HPDE6-E6E7 (cell line): Measurements from ENCODE around the gene TRAPPC11.
A peak's percentile ranks its signal among the peaks of the same experiment; 100 is the strongest.
"Not testable (repeated sequence)": the region's sequence is repeated elsewhere in the genome, so short reads cannot be mapped to it uniquely, and the experiment has no call there.

Experiments used
- DNase-seq: peaks from one replicate; pipeline ENCODE4 v3.0.0; 2011; ENCODE audit warnings: missing footprints; ENCODE audit errors: extremely low spot score

Gene TRAPPC11

DNA sequence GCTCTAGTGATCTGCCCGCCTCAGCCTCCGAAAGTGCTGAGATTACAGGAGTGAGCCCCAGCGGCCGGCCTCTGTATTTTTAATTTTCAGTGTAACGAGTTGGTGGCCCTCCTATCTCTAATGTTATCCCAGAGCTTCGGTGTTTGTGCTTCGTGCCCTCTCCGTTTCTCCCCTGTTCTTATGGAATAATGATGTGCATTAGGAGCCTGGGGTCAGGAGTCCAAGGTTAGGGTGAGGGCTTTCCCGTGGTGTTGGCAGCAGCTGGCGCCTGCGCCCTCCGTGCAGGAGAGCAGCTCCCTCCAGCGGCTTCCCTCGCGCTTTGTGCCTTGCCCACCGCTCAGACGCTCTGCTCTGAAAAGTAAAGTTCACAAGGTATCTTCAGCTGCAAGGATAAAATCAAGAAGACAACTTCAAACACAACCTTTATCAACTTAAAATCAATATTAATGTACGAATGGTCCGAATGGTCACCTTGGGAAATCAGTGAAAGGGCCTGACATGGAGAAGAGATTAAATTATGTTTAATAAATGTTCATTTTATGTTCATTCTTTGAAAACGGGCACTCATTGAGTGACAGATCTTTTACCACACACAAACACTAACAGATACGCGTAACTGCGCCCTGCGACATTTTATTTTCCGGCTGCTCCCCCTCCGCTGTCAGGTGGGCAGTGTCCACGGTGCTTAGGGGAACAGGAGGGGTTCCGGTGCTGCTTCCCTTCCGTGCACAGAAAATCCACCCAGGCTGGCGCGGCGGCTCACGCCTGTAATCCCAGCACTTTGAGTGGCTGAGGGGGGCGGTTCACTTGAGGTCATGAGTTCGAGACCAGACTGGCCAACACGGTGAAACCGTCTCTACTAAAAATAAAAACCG lies 62.4 kb downstream of the TRAPPC11 start:
- DNase-seq, result no peak

DNA sequence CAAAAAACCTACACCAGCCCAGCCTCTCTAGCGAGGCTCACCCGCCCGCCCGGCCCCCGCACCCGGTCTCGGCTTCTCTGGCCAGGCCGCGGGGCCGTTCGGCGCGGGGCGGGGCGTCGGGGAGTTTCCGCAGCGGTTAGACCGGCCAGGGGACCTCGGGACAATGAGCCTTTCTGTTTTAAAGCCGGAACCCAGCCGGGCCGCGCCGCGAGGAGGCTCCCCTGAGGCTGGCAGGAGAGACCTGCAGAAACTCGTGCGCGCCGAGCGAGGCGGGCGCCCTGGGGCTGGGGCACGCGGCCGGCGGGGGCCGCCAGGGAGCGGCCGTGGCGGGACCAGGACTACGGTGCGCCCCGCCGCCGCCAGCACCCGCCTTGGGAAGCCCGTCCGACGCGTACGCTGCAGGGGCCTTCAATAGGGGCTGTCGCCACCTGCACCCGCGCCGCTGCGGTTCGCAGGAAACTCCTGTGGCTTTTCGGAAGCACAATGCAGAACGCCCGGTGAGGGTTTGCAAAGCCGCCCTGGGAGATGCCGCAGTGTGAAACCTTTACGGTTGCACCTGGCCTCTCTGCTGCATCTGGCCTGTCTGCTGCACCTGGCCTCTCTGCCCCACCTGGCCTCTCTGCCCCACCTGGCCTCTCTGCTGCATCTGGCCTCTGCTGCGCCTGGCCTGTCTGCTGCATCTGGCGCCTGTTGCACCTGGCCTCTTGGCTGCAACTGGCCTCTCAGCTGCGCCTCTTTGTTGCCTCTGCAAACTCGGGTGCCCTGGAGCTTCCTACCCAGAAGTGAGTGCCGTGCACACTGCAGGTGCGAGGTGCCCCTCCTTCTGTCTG lies 63.9 kb downstream of the TRAPPC11 start:
- DNase-seq, result peak; percentile 68

- no peak for DNase-seq
Observed at GRCh38 chr4:183723561-183724228, 64.6 kb downstream of the TRAPPC11 start.

DNA sequence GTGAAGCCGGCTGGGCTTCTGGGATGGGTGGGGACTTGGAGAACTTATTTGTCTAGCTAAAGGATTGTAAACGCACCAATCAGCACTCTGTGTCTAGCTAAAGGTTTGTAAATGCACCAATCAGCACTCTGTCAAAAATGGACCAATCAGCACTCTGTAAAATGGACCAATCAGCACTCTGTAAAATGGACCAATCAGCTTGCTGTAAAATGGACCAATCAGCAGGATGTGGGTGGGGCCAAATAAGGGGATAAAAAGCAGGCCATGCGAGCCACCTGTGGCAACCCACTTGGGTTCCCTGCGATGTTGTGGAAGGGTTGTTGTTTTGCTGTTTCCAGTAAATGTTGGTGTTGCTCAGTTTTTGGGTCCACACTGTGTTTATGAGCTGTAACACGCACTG lies 66.5 kb downstream of the TRAPPC11 start:
- DNase-seq, result not testable (repeated sequence)

DNA sequence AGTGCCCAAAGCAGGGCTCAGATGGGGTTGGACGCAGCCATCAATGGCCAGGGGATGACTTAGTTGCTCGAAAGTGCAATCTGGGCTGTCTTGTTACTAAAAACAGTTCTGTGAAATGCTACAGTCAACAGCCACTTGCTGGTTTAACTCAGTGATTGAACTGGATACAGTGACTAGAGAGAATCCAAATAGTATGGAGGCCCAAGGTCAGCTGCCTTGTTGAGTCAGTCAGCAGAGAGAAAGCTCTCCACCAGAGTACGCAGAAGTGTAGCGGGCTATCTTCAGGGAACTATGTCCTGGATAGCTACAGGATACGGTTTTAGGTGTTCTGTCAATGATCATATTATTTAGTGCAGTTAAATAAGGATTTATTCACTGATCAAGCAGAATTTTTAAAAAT lies 68.4 kb downstream of the TRAPPC11 start:
- no peak for DNase-seq

- no peak for DNase-seq
Observed at GRCh38 chr4:183728223-183729068, 69.4 kb downstream of the TRAPPC11 start.

DNA sequence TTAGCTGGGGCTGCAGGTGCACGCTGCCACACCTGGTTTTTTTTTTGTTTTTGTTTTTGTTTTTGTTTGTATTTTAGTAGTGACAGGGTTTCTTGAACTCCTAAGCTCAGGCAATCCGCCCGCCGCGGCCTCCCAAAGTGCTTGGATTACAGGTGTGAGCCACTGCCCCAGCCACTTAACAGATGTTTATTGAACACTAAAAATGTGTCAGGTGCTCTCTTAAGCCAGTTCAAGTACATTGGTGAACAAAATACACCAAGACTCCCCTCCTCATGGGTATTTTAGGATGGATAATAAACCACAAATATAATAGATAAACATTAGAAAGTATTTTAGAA lies 69.9 kb downstream of the TRAPPC11 start:
- no peak for DNase-seq

GRCh38 chr4:183729430-183730328 lies 70.6 kb downstream of the TRAPPC11 start:
- DNase-seq, result peak; percentile 69

- no peak for DNase-seq
Observed at GRCh38 chr4:183732296-183732695, 73.2 kb downstream of the TRAPPC11 start.

- no peak for DNase-seq
Observed at GRCh38 chr4:183733181-183733580, 74.1 kb downstream of the TRAPPC11 start.

- peak; percentile 71 for DNase-seq
Observed at GRCh38 chr4:183738081-183738673, 79.1 kb downstream of the TRAPPC11 start.

DNA sequence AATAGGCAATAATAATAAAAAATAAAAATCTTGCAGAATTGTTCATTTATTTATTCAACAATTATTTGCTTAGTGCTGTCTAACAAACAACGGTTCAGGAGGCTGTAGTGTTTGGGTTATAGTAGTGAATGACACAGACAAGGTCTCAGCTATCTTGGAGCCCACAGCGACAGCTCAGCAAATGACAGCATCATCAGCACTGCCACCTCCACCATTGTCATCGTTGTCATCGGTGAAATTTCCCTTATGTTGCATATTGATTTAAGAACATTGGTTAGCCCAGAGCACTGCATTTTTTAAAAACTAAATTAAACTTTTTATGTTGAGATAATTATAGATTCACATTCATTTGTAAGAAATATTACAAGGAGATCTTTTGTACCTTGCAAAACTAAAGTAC lies 79.9 kb downstream of the TRAPPC11 start:
- no peak for DNase-seq

GRCh38 chr4:183746305-183747229 lies 87.5 kb downstream of the TRAPPC11 start:
- no peak for DNase-seq

DNA sequence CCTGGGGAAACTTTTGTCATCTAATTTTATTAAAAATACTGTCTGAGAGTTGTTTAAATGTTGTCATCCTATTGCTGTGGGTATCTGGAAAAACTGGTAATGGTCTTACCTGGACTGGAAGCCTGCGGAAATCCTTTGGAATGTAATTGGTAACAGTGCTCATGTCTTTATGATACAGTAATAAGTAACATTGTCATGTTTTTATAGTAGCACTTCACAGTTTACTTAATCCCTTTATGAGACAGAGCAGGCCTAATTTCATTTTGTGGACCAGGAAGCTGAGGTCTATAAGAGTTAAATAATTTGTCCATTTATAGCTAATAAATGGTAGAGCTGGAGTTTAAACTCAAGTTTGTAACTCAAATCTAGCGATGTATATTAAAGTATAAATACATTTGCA lies 88.3 kb downstream of the TRAPPC11 start:
- no peak for DNase-seq

GRCh38 chr4:183747931-183748670 lies 89.0 kb downstream of the TRAPPC11 start:
- DNase-seq, result no peak

GRCh38 chr4:183751106-183751505 lies 92.0 kb downstream of the TRAPPC11 start:
- DNase-seq, result no peak

DNA sequence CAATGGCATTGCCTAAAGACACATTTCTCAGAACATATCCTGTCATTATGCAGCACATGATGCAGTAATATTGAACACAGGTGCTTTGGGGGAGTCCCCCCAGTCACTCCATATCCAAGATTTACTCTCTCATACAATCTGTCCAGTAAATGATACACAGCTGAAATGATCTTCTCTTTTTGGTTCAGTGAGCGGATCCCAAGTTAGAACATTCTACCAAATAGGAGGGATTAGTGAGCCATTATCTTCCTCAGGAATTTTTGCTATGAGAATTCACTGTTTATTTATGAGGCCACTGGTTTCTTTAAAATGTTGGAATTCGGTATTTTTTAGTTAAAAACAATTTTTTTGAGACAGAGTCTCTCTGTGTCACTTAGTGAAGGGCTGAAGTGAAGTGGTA lies 96.5 kb downstream of the TRAPPC11 start:
- no peak for DNase-seq

DNA sequence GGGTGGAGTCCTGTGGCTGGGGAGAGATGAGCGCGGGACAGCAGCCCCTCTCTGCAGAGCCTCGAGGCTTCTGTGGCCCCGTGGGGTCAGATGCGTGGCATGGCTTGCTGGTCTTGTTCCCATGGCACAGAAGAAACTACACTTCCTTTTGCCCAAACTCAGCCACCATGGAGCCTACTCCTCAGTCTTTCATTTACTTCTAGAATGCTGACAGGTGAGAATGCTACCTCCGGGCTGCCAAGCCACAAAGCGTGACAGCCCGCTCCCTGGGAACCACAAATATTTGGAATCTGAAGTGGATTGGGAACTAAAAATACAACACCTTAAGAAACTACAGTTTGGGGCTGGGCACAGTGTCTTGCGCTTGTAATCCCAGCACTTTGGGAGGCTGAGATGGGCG lies 98.0 kb downstream of the TRAPPC11 start:
- DNase-seq, result no peak
